ENCODE data around the gene S1PR3. TPM values are rescaled to one million over a fixed set of nuclear protein-coding genes. Genes with fewer than 3 reads are reported as not detected.

Gene S1PR3
- polyA plus RNA-seq, 2 of the 4 experiments (the other 2 are of a cell fraction), result 26.4 to 33.7 TPM

- 92% methylated on average over 25 of the region's 27 CpGs for WGBS (ENCODE audit: missing lambda C conversion rate)
- CTCF ChIA-PET, result interaction anchor here (0.5 to 3.5 kb wide), 13 partner anchors 8 to 895 kb away, joined by 3 to 31 read pairs (median 4); no protein-coding TSS in a partner anchor
These were observed 10.8 kb downstream of the S1PR3 start for GRCh38 chr9:89001917-89002540.

GRCh38 chr9:89002987-89003386 lies 11.7 kb downstream of the S1PR3 start:
- ChIA-PET POLR2A (no interaction called here), CTCF (interaction anchor here (0.8 to 3.5 kb wide), 2 partner anchors 341 to 411 kb away, joined by 3 to 31 read pairs; no protein-coding TSS in a partner anchor)
- no peak for FAIRE-seq
- DNase-seq (ENCODE audit: low read depth in 1 of 2, low spot score in 1 of 2), result no peak
- Histone ChIP-seq H3K27ac (no peak overlapping the region), H3K4me2 (no peak overlapping the region), H3K9me3 (no peaks in the 10 kb centered on the region), H3K4me1 (peaks cover 24% of the 10 kb centered on the region), H3K4me3 (no peak overlapping the region)
- WGBS (ENCODE audit: missing lambda C conversion rate), result 97% methylated on average over 6 of the region's 6 CpGs
- ATAC-seq, result no peak
- TF ChIP-seq SREBF2 (IDR thresholded peaks at IDR 0.05) (no peak), FOXS1 (CRISPR knock-in tag; IDR thresholded peaks at IDR 0.05) (no peak), HOXB13 (CRISPR knock-in tag; IDR thresholded peaks at IDR 0.05; ENCODE audit: low read depth) (no peak), HOXB5 (CRISPR knock-in tag; IDR thresholded peaks at IDR 0.05) (no peak), POLR2A (IDR thresholded peaks at IDR 0.05; ENCODE audit: low read length) (no peak), MAFK (IDR thresholded peaks at IDR 0.05; ENCODE audit: partially characterized antibody) (no peak), BHLHE40 (IDR thresholded peaks at IDR 0.05; ENCODE audit: low read depth, low read length) (no peak), PBX3 (IDR thresholded peaks at IDR 0.05) (no peak), FOSB (CRISPR knock-in tag; IDR thresholded peaks at IDR 0.05) (no peak), TFCP2L1 (CRISPR knock-in tag; IDR thresholded peaks at IDR 0.05) (no peak), MYC (IDR thresholded peaks at IDR 0.05; ENCODE audit: borderline replicate concordance, low read length) (no peak), ZNF302 (CRISPR knock-in tag; IDR thresholded peaks at IDR 0.05) (no peak), PHF8 (IDR thresholded peaks at IDR 0.05; ENCODE audit: borderline replicate concordance, low read depth) (no peak), HDAC2 (IDR thresholded peaks at IDR 0.05) (no peak)

More at GRCh38 chr9:89001917-89002540, 10.8 kb downstream of the S1PR3 start:
- ATAC-seq (no peak), FAIRE-seq (no peak), DNase-seq (ENCODE audit: low read depth in 1 of 2, low spot score in 1 of 2) (no peak)
- POLR2A ChIA-PET, result no interaction called here
- Histone ChIP-seq H3K4me2 (no peak overlapping the region), H3K4me3 (no peak overlapping the region), H3K4me1 (peaks cover 27% of the 10 kb centered on the region), H3K9me3 (no peaks in the 10 kb centered on the region), H3K27ac (no peak overlapping the region)
- TF ChIP-seq USF2 (IDR thresholded peaks at IDR 0.05), result no peak
- no peak for TF ChIP-seq POLR2A (IDR thresholded peaks at IDR 0.05; ENCODE audit: low read length)
- no peak for TF ChIP-seq RARB (CRISPR knock-in tag; IDR thresholded peaks at IDR 0.05)
- no peak for TF ChIP-seq PBX3 (IDR thresholded peaks at IDR 0.05)
- TF ChIP-seq JUNB (IDR thresholded peaks at IDR 0.05), result no peak
- TF ChIP-seq RAD21 (conservative IDR thresholded peaks at IDR 0.05 in 1 of 2, IDR thresholded peaks at IDR 0.05 in 1 of 2), result no peak
- TF ChIP-seq CBX8 (IDR thresholded peaks at IDR 0.05), result no peak
- no peak for TF ChIP-seq ESRRA (IDR thresholded peaks at IDR 0.05; ENCODE audit: borderline replicate concordance, low read length)
- no peak for TF ChIP-seq RFX5 (IDR thresholded peaks at IDR 0.05)
- TF ChIP-seq FOSB (CRISPR knock-in tag; IDR thresholded peaks at IDR 0.05), result no peak
- TF ChIP-seq POLR2AphosphoS2 (conservative IDR thresholded peaks at IDR 0.05; ENCODE audit: low read length), result no peak
- no peak for TF ChIP-seq HMGXB4 (CRISPR knock-in tag; IDR thresholded peaks at IDR 0.05; ENCODE audit: borderline replicate concordance)
- no peak for TF ChIP-seq TFCP2L1 (CRISPR knock-in tag; IDR thresholded peaks at IDR 0.05)
- no peak for TF ChIP-seq HOXA7 (CRISPR knock-in tag; IDR thresholded peaks at IDR 0.05)
- no peak for TF ChIP-seq NFE2L2 (conservative IDR thresholded peaks at IDR 0.05; ENCODE audit: low read length)
- no peak for TF ChIP-seq ZSCAN20 (CRISPR knock-in tag; IDR thresholded peaks at IDR 0.05)
- no peak for TF ChIP-seq SMC3 (IDR thresholded peaks at IDR 0.05)
- TF ChIP-seq BCL3 (IDR thresholded peaks at IDR 0.05), result no peak

Measured in A549 (cell line).